ENCODE results near the gene ENDOV.

ENDOV gene

GRCh38 chr17:80449930-80450576, 35.1 kb downstream of the ENDOV start:
- DNase-seq (ENCODE audit: low read depth in 2 of 2): no peak

- DNase-seq (ENCODE audit: low read depth in 2 of 2): no peak
Observed at GRCh38 chr17:80451104-80451775, 36.3 kb downstream of the ENDOV start.

- no peak for DNase-seq (ENCODE audit: low read depth in 2 of 2)
Observed at GRCh38 chr17:80452173-80452915, 37.4 kb downstream of the ENDOV start.

- no peak for DNase-seq (ENCODE audit: low read depth in 2 of 2)
Observed at GRCh38 chr17:80453126-80453997, 38.4 kb downstream of the ENDOV start.

- DNase-seq (ENCODE audit: low read depth in 2 of 2): no peak
Observed at GRCh38 chr17:80453998-80454556, 39.1 kb downstream of the ENDOV start.

GRCh38 chr17:80454557-80455335, 39.8 kb downstream of the ENDOV start:
- DNase-seq (ENCODE audit: low read depth in 2 of 2): peak; percentile 97

GRCh38 chr17:80455336-80455710, 40.4 kb downstream of the ENDOV start:
- peak; percentile 22 to 34 for DNase-seq (ENCODE audit: low read depth in 2 of 2)

GRCh38 chr17:80455784-80456183, 40.8 kb downstream of the ENDOV start:
- no peak for DNase-seq (ENCODE audit: low read depth in 2 of 2)

GRCh38 chr17:80456465-80457235, 41.7 kb downstream of the ENDOV start:
- DNase-seq (ENCODE audit: low read depth in 2 of 2): no peak

- no peak for DNase-seq (ENCODE audit: low read depth in 2 of 2)
Observed at GRCh38 chr17:80457236-80457856, 42.4 kb downstream of the ENDOV start.

GRCh38 chr17:80458016-80458415, 43.0 kb downstream of the ENDOV start:
- no peak for DNase-seq (ENCODE audit: low read depth in 2 of 2)

GRCh38 chr17:80459234-80459633, 44.3 kb downstream of the ENDOV start:
- no peak for DNase-seq (ENCODE audit: low read depth in 2 of 2)

- no peak for DNase-seq (ENCODE audit: low read depth in 2 of 2)
Observed at GRCh38 chr17:80460429-80460834, 45.5 kb downstream of the ENDOV start.

GRCh38 chr17:80461528-80462160, 46.7 kb downstream of the ENDOV start:
- DNase-seq (ENCODE audit: low read depth in 2 of 2): no peak

- no peak for DNase-seq (ENCODE audit: low read depth in 2 of 2)
Observed at GRCh38 chr17:80463784-80464400, 48.9 kb downstream of the ENDOV start.

GRCh38 chr17:80464486-80464885, 49.5 kb downstream of the ENDOV start:
- DNase-seq (ENCODE audit: low read depth in 2 of 2): no peak

GRCh38 chr17:80465327-80465974, 50.5 kb downstream of the ENDOV start:
- DNase-seq (ENCODE audit: low read depth in 2 of 2): no peak

- no peak for DNase-seq (ENCODE audit: low read depth in 2 of 2)
Observed at GRCh38 chr17:80466188-80466705, 51.3 kb downstream of the ENDOV start.

Data from stimulated activated CD8-positive, alpha-beta memory T cell treated with anti-CD3 and anti-CD28 coated beads, Interleukin-15, amount 100 ng/mL, for 48 hours (primary cell).